ENCODE measurements around the gene RRM1.

- TF ChIP-seq CTCF (conservative IDR thresholded peaks at IDR 0.05) (no peak), EZH2 (IDR thresholded peaks at IDR 0.05; ENCODE audit: low read depth) (no peak)
Observed at GRCh38 chr11:4093519-4094347, 866 bp upstream of the RRM1 start.
